Measurements from ENCODE around the gene UBE2L3.

- TF ChIP-seq, protein P1, sequence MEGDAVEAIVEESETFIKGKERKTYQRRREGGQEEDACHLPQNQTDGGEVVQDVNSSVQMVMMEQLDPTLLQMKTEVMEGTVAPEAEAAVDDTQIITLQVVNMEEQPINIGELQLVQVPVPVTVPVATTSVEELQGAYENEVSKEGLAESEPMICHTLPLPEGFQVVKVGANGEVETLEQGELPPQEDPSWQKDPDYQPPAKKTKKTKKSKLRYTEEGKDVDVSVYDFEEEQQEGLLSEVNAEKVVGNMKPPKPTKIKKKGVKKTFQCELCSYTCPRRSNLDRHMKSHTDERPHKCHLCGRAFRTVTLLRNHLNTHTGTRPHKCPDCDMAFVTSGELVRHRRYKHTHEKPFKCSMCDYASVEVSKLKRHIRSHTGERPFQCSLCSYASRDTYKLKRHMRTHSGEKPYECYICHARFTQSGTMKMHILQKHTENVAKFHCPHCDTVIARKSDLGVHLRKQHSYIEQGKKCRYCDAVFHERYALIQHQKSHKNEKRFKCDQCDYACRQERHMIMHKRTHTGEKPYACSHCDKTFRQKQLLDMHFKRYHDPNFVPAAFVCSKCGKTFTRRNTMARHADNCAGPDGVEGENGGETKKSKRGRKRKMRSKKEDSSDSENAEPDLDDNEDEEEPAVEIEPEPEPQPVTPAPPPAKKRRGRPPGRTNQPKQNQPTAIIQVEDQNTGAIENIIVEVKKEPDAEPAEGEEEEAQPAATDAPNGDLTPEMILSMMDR (IDR thresholded peaks at IDR 0.05), result no peak
- no peak for TF ChIP-seq ZFX (IDR thresholded peaks at IDR 0.05; ENCODE audit: borderline replicate concordance)
These were observed 58.7 kb downstream of the UBE2L3 start for GRCh38 chr22:21626073-21626734.

All from 22Rv1 (cell line).